ENCODE results near the gene OPRM1. TPM values are rescaled to one million over a fixed set of nuclear protein-coding genes. Genes with fewer than 3 reads are reported as not detected.

The OPRM1 gene
- total RNA-seq, 1 donor from 2014 or later, result not detected

DNA sequence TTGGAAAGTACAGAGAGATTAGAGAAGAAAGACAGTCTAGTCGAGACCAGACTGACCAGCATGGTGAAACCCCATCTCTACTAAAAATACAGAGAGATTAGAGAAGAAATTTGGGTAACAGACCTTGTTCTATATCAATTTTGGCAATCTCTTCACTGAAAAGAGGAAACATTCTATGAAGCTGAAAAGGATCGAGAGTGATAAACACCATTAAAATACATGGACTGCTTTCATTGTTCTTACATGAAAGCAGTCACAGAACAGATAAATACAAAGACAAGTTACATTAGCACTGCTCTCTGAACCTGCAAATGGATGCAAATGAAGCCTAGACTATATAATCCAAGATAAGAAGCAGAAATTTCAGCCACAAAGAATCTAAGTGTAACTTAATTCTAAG, 8.4 kb upstream of the OPRM1 start:
- no peaks in the 10 kb centered on the region for H3K9me3 Mint-ChIP-seq (ENCODE audit: unreplicated experiment)
- no peak overlapping the region for H3K27ac Mint-ChIP-seq (ENCODE audit: unreplicated experiment)
- H3K36me3 Mint-ChIP-seq (ENCODE audit: low read depth, unreplicated experiment), result no peaks in the 10 kb centered on the region
- H3K4me3 Mint-ChIP-seq (ENCODE audit: unreplicated experiment), result no peak overlapping the region
- no peaks in the 10 kb centered on the region for H3K4me1 Mint-ChIP-seq (ENCODE audit: unreplicated experiment)
- DNase-seq (ENCODE audit: low spot score), result no peak
- TF ChIP-seq, protein P1, sequence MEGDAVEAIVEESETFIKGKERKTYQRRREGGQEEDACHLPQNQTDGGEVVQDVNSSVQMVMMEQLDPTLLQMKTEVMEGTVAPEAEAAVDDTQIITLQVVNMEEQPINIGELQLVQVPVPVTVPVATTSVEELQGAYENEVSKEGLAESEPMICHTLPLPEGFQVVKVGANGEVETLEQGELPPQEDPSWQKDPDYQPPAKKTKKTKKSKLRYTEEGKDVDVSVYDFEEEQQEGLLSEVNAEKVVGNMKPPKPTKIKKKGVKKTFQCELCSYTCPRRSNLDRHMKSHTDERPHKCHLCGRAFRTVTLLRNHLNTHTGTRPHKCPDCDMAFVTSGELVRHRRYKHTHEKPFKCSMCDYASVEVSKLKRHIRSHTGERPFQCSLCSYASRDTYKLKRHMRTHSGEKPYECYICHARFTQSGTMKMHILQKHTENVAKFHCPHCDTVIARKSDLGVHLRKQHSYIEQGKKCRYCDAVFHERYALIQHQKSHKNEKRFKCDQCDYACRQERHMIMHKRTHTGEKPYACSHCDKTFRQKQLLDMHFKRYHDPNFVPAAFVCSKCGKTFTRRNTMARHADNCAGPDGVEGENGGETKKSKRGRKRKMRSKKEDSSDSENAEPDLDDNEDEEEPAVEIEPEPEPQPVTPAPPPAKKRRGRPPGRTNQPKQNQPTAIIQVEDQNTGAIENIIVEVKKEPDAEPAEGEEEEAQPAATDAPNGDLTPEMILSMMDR (IDR thresholded peaks at IDR 0.05; ENCODE audit: unreplicated experiment), result no peak
- no peaks in the 10 kb centered on the region for H3K27me3 Mint-ChIP-seq (ENCODE audit: unreplicated experiment)

DNA sequence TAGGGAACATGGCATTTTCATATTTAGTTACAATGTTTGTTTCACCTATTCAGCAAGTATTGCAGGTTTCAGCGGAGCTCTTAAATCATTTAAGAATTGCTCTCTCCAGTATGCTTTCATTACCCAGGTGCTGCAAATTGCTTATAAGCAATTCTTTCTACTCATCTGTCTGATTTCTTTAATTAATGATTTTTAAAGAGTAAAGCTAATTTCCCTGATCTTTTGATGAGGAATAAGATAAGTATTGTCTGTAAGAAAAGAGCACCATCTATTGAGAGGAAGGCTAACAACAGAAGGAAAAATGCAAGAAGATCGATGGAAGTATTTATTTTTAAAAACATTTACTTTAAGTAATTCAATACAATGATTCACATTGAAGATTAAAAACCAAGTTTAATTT, 2.0 kb downstream of the OPRM1 start:
- Mint-ChIP-seq H3K9me3 (ENCODE audit: unreplicated experiment) (no peaks in the 10 kb centered on the region), H3K4me3 (ENCODE audit: unreplicated experiment) (no peak overlapping the region), H3K36me3 (ENCODE audit: low read depth, unreplicated experiment) (no peaks in the 10 kb centered on the region), H3K27ac (ENCODE audit: unreplicated experiment) (no peak overlapping the region), H3K4me1 (ENCODE audit: unreplicated experiment) (no peaks in the 10 kb centered on the region), H3K27me3 (ENCODE audit: unreplicated experiment) (no peaks in the 10 kb centered on the region)
- DNase-seq (ENCODE audit: low spot score), result no peak
- TF ChIP-seq, protein P1 (IDR thresholded peaks at IDR 0.05; ENCODE audit: unreplicated experiment), result no peak

GRCh38 chr6:154053141-154053540, 14.1 kb downstream of the OPRM1 start:
- Mint-ChIP-seq H3K36me3 (ENCODE audit: low read depth, unreplicated experiment) (no peaks in the 10 kb centered on the region), H3K4me3 (ENCODE audit: unreplicated experiment) (no peak overlapping the region), H3K4me1 (ENCODE audit: unreplicated experiment) (no peaks in the 10 kb centered on the region), H3K27ac (ENCODE audit: unreplicated experiment) (no peak overlapping the region), H3K27me3 (ENCODE audit: unreplicated experiment) (no peaks in the 10 kb centered on the region), H3K9me3 (ENCODE audit: unreplicated experiment) (no peaks in the 10 kb centered on the region)
- DNase-seq (ENCODE audit: low spot score), result no peak
- TF ChIP-seq, protein P1 (IDR thresholded peaks at IDR 0.05; ENCODE audit: unreplicated experiment), result no peak

- H3K9me3 Mint-ChIP-seq (ENCODE audit: unreplicated experiment), result no peaks in the 10 kb centered on the region
- H3K36me3 Mint-ChIP-seq (ENCODE audit: low read depth, unreplicated experiment), result no peaks in the 10 kb centered on the region
- no peaks in the 10 kb centered on the region for H3K4me1 Mint-ChIP-seq (ENCODE audit: unreplicated experiment)
- peaks cover 2% of the 10 kb centered on the region for H3K27me3 Mint-ChIP-seq (ENCODE audit: unreplicated experiment)
- H3K4me3 Mint-ChIP-seq (ENCODE audit: unreplicated experiment), result no peak overlapping the region
- no peak overlapping the region for H3K27ac Mint-ChIP-seq (ENCODE audit: unreplicated experiment)
- TF ChIP-seq, protein P1 (IDR thresholded peaks at IDR 0.05; ENCODE audit: unreplicated experiment), result no peak
- DNase-seq (ENCODE audit: low spot score), result no peak
These were observed 17.5 kb downstream of the OPRM1 start for GRCh38 chr6:154056536-154056935.

GRCh38 chr6:154057098-154057497, 18.1 kb downstream of the OPRM1 start:
- H3K27me3 Mint-ChIP-seq (ENCODE audit: unreplicated experiment), result peaks cover 2% of the 10 kb centered on the region
- H3K27ac Mint-ChIP-seq (ENCODE audit: unreplicated experiment), result no peak overlapping the region
- no peaks in the 10 kb centered on the region for H3K9me3 Mint-ChIP-seq (ENCODE audit: unreplicated experiment)
- H3K36me3 Mint-ChIP-seq (ENCODE audit: low read depth, unreplicated experiment), result no peaks in the 10 kb centered on the region
- no peak overlapping the region for H3K4me3 Mint-ChIP-seq (ENCODE audit: unreplicated experiment)
- TF ChIP-seq, protein P1 (IDR thresholded peaks at IDR 0.05; ENCODE audit: unreplicated experiment), result no peak
- H3K4me1 Mint-ChIP-seq (ENCODE audit: unreplicated experiment), result no peaks in the 10 kb centered on the region
- DNase-seq (ENCODE audit: low spot score), result no peak

All from endothelial cell (in vitro differentiated cells).